Osteocyte (in vitro differentiated cells): ENCODE data around the gene PSAT1. TPM values are rescaled to one million over a fixed set of nuclear protein-coding genes. Genes with fewer than 3 reads are reported as not detected.
"Not testable (repeated sequence)": the region's sequence is repeated elsewhere in the genome, so short reads cannot be mapped to it uniquely, and the experiment has no call there.

ENCODE experiments used
- DNase-seq: peaks from one replicate; pipeline ENCODE4 v3.0.0; 2021; ENCODE audit warnings: mixed read lengths; ENCODE audit not compliant: unreplicated experiment; ENCODE audit errors: extremely low spot score
- H3K27ac Mint-ChIP-seq: one replicate; pipeline ENCODE4 v1.8.0; 2021; ENCODE audit warnings: mild to moderate bottlenecking, mixed read lengths; ENCODE audit not compliant: unreplicated experiment
- H3K27me3 Mint-ChIP-seq: one replicate; pipeline ENCODE4 v1.8.0; 2021; ENCODE audit warnings: mixed read lengths; ENCODE audit not compliant: unreplicated experiment
- H3K36me3 Mint-ChIP-seq: one replicate; pipeline ENCODE4 v1.8.0; 2021; ENCODE audit warnings: mixed read lengths; ENCODE audit not compliant: unreplicated experiment
- H3K4me1 Mint-ChIP-seq: one replicate; pipeline ENCODE4 v1.8.0; 2021; ENCODE audit warnings: mixed read lengths; ENCODE audit not compliant: unreplicated experiment
- H3K4me3 Mint-ChIP-seq: one replicate; pipeline ENCODE4 v1.8.0; 2021; ENCODE audit warnings: mild to moderate bottlenecking, moderate library complexity, mixed read lengths; ENCODE audit not compliant: unreplicated experiment
- H3K9me3 Mint-ChIP-seq: one replicate; pipeline ENCODE4 v1.8.0; 2021; ENCODE audit warnings: mixed read lengths; ENCODE audit not compliant: unreplicated experiment
- CTCF ChIP-seq: fragments of 200-600 bp; sonication (generic); IDR thresholded peaks from 2 replicates; pipeline ENCODE4 v1.5.0; 2021; ENCODE audit warnings: antibody characterized with exemption, mild to moderate bottlenecking, moderate library complexity
- total RNA-seq: library from RNA; stranded (reverse); gene quantifications from 2 replicates; pipeline ENCODE4 v1.2.1, GENCODE V29; 2021

Gene PSAT1
- total RNA-seq, 1 donor from 2014 or later: 171 TPM

- Mint-ChIP-seq H3K4me3 (no peak overlapping the region), H3K9me3 (no peaks in the 10 kb centered on the region), H3K4me1 (peaks cover 10% of the 10 kb centered on the region), H3K27ac (no peak overlapping the region), H3K36me3 (peaks cover 2% of the 10 kb centered on the region), H3K27me3 (no peaks in the 10 kb centered on the region)
- no peak for TF ChIP-seq CTCF
- DNase-seq: no peak
Observed at GRCh38 chr9:78273761-78274160, 23.2 kb upstream of the PSAT1 start.

GRCh38 chr9:78278177-78278777 lies 18.6 kb upstream of the PSAT1 start:
- H3K27ac Mint-ChIP-seq: no peak overlapping the region
- no peak for TF ChIP-seq CTCF
- H3K36me3 Mint-ChIP-seq: no peaks in the 10 kb centered on the region

GRCh38 chr9:78278801-78279200 lies 18.1 kb upstream of the PSAT1 start:
- no peak for DNase-seq
- TF ChIP-seq CTCF: no peak
- no peaks in the 10 kb centered on the region for H3K36me3 Mint-ChIP-seq
- peaks cover 18% of the 10 kb centered on the region for H3K4me1 Mint-ChIP-seq
- no peaks in the 10 kb centered on the region for H3K9me3 Mint-ChIP-seq
- no peaks in the 10 kb centered on the region for H3K27me3 Mint-ChIP-seq
- H3K4me3 Mint-ChIP-seq: no peak overlapping the region
- no peak overlapping the region for H3K27ac Mint-ChIP-seq

More at GRCh38 chr9:78278177-78278777, 18.6 kb upstream of the PSAT1 start:
- Mint-ChIP-seq H3K4me3 (no peak overlapping the region), H3K27me3 (no peaks in the 10 kb centered on the region), H3K4me1 (peaks cover 20% of the 10 kb centered on the region), H3K9me3 (no peaks in the 10 kb centered on the region)
- DNase-seq: no peak

GRCh38 chr9:78280982-78281668 lies 15.8 kb upstream of the PSAT1 start:
- H3K27ac Mint-ChIP-seq: peak overlapping the region; percentile 59
- DNase-seq: peak; percentile 89

GRCh38 chr9:78284181-78284580 lies 12.7 kb upstream of the PSAT1 start:
- not testable (repeated sequence) for H3K4me3 Mint-ChIP-seq, H3K27ac Mint-ChIP-seq, DNase-seq, H3K36me3 Mint-ChIP-seq, H3K27me3 Mint-ChIP-seq, H3K9me3 Mint-ChIP-seq
- H3K4me1 Mint-ChIP-seq: peaks cover 14% of the 10 kb centered on the region

More at GRCh38 chr9:78280982-78281668, 15.8 kb upstream of the PSAT1 start:
- Mint-ChIP-seq H3K4me3 (no peak overlapping the region), H3K9me3 (no peaks in the 10 kb centered on the region), H3K36me3 (no peaks in the 10 kb centered on the region), H3K27me3 (no peaks in the 10 kb centered on the region), H3K4me1 (peaks cover 14% of the 10 kb centered on the region)
- no peak for TF ChIP-seq CTCF
